Lower leg skin (tissue), 4 donors: ENCODE results near the gene DOHH. TPM values are rescaled to one million over a fixed set of nuclear protein-coding genes. Genes with fewer than 3 reads are reported as not detected.

Experiments used
- DNase-seq, 2 donors: peaks; one replicate each; pipeline ENCODE4 v3.0.0-alpha.2; 2019; ENCODE audit warnings: low spot score in 2 of 2
- H3K4me3 ChIP-seq: fragments of 200-600 bp; sonication (generic); 2 replicates; pipeline ENCODE4 v1.5.1; 2017; ENCODE audit warnings: mild to moderate bottlenecking, low read depth; ENCODE audit not compliant: poor library complexity, severe bottlenecking
- POLR2A ChIP-seq, 2 donors: fragments of 450-650 bp; IDR thresholded peaks; one replicate each; pipeline ENCODE4 v1.6.1; 2016 to 2017; ENCODE audit warnings: antibody characterized with exemption in 2 of 2, mild to moderate bottlenecking in 1 of 2, moderate library complexity in 1 of 2
- WGBS, 2 donors: methylation state at CpG; one replicate each; pipeline ENCODE4 v1.1.5; 2018; 5-methylcytosine and 5-hydroxymethylcytosine counted together
- intact Hi-C: fragments of 100-400 bp; cut with DNase I; formaldehyde crosslinking; loops from one replicate; pipeline ENCODE4 v1.15.0; 2023; ENCODE audit warnings: low total_unique reads
- total RNA-seq, 4 donors: library from RNA; depleted of rRNA; stranded (reverse); fragments of >200 nt; gene quantifications; one replicate each; pipeline ENCODE4 v1.1.0, GENCODE V29; 2016
- TF ChIP-seq, protein P1 (sequence below), 3 donors: fragments of 450-650 bp; IDR thresholded peaks; one replicate each; pipeline ENCODE4 v1.5.1; 2016; ENCODE audit warnings: antibody characterized with exemption in 3 of 3, mild to moderate bottlenecking in 3 of 3, moderate library complexity in 2 of 3

DOHH gene
- total RNA-seq, 4 donors from 2014 or later = 20.4 to 28.4 (median 24.1) TPM

DNA sequence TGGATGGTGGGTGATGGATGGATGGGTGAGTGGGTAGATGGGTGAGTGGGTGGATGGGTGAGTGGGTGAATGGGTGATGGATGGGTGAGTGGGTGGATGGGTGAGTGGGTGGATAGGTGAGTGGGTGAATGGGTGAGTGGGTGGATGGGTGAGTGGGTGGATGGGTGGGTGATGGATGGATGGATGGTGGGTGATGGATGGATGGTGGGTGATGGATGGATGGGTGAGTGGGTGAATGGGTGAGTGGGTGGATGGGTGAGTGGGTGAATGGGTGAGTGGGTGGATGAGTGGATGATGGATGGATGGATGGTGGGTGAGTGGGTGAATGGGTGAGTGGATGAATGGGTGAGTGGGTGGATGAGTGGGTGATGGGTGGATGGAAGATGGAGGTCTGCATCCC lies 23.0 kb downstream of the DOHH start:
- intact Hi-C loops = no loop called here
- DNase-seq = no peak
- H3K4me3 ChIP-seq = no peak overlapping the region
- TF ChIP-seq POLR2A (IDR thresholded peaks at IDR 0.05) = no peak
- TF ChIP-seq, protein P1, sequence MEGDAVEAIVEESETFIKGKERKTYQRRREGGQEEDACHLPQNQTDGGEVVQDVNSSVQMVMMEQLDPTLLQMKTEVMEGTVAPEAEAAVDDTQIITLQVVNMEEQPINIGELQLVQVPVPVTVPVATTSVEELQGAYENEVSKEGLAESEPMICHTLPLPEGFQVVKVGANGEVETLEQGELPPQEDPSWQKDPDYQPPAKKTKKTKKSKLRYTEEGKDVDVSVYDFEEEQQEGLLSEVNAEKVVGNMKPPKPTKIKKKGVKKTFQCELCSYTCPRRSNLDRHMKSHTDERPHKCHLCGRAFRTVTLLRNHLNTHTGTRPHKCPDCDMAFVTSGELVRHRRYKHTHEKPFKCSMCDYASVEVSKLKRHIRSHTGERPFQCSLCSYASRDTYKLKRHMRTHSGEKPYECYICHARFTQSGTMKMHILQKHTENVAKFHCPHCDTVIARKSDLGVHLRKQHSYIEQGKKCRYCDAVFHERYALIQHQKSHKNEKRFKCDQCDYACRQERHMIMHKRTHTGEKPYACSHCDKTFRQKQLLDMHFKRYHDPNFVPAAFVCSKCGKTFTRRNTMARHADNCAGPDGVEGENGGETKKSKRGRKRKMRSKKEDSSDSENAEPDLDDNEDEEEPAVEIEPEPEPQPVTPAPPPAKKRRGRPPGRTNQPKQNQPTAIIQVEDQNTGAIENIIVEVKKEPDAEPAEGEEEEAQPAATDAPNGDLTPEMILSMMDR (IDR thresholded peaks at IDR 0.05) = no peak

DNA sequence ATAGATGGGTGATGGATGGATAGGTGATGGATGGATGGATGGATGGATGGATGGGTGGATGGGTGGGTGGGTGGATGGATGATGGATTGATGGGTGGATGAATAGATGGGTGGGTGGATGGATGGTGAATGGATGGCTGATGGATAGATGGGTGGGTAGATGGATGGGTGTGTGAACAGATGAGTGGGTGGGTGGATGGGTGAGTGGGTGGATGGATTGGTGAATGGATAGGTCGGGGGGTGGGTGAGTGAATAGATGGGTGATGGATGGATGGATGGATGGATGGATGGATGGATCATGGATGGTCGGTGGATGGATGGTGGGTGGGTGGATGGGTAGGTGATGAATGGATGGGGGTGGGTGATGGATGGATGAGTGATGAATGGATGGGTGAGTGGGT lies 23.6 kb downstream of the DOHH start:
- intact Hi-C loops = no loop called here
- WGBS, 2 donors = 85 to 86% methylated on average over 2 of the region's 2 CpGs

DNA sequence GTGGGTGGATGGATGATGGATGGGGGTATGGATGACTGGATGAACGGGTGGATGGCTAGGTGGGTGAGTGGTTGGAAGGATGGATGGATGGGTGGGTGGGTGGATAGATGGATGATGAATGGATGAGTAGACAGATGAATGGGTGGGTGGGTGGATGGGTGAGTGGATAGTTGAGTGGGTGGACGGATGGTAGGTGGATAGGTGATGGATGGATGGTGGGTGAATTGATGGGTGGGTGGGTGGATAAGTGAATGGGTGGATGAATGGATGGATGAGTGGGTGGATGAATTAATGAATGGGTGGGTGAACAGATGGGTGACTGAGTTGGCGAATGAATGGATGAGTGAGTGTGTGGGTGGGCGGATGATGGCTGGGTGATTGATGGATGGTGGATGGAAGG lies 25.0 kb downstream of the DOHH start:
- intact Hi-C loops = no loop called here

More for the DNA sequence above, 23.6 kb downstream of the DOHH start:
- TF ChIP-seq POLR2A (IDR thresholded peaks at IDR 0.05) = no peak
- TF ChIP-seq, protein P1 (IDR thresholded peaks at IDR 0.05) = no peak
- DNase-seq = no peak
- H3K4me3 ChIP-seq = no peak overlapping the region

DNA sequence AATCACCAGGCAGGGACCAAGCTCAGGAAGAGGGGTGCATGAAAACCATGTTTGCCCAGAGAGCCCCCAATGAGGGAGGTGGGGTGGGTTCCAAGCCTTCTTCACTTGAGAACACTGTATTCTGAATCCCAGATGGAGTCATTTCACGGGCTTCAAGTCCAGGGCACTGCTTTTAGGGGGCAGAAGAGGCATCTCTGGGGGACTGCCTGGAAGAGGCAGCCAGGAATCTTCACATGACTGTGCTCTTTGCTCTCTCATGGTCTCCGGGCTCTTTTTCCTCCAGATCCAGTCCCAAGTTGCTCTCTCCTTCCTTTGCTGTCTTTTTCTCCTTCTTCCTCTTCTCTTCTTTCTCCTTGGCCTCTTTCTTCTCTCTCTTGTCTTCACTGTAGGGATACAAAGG lies 25.9 kb downstream of the DOHH start:
- TF ChIP-seq, protein P1 (IDR thresholded peaks at IDR 0.05) = no peak
- TF ChIP-seq POLR2A (IDR thresholded peaks at IDR 0.05) = no peak
- intact Hi-C loops = no loop called here
- no peak overlapping the region for H3K4me3 ChIP-seq
- no peak for DNase-seq
- 72 to 85% methylated on average over 2 of the region's 2 CpGs for WGBS, 2 donors

More for the DNA sequence above, 25.0 kb downstream of the DOHH start:
- 72 to 88% methylated on average over 4 of the region's 4 CpGs for WGBS, 2 donors
- no peak overlapping the region for H3K4me3 ChIP-seq
- DNase-seq = no peak
- TF ChIP-seq POLR2A (IDR thresholded peaks at IDR 0.05) = no peak
- TF ChIP-seq, protein P1 (IDR thresholded peaks at IDR 0.05) = no peak

DNA sequence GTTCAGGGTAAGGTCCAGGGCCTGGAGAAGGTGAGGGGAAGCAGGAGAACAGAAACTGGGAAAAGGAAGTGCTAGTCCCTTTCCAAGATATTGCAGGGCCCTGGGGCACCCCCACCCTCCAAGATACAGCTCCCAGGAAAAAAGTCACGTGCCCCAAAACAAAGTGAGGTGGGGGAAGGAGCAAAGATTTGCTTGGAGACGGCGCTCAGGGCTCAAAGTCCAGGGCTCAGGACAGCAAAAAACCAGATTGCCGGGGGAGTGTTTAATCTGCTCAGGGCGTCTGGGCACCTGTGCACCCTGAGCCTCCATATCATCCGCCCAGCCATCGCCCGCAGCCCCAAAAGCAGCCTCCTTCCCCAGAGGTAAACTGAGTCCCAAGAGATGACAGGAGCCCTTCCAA lies 26.5 kb downstream of the DOHH start:
- intact Hi-C loops = no loop called here

More for the DNA sequence above, 26.5 kb downstream of the DOHH start:
- WGBS, 2 donors = 74 to 80% methylated on average over 8 of the region's 8 CpGs
- TF ChIP-seq, protein P1 (IDR thresholded peaks at IDR 0.05) = no peak
- no peak for TF ChIP-seq POLR2A (IDR thresholded peaks at IDR 0.05)
- DNase-seq = no peak
- H3K4me3 ChIP-seq = no peak overlapping the region
